Calu3 (cell line): ENCODE measurements around the gene FERMT3. TPM values are rescaled to one million over a fixed set of nuclear protein-coding genes. Genes with fewer than 3 reads are reported as not detected.

Experiments
- BruUV-seq: library from RNA; stranded (reverse); fragments of 400-500 nt; replicated peaks from 2 replicates; lab custom pipeline; 2021; lab: Mats Ljungman, UMichigan
- CTCF ChIA-PET: fragments of 300-600 bp; sonication (Branson Sonifier 250); formaldehyde crosslinking; loops from one replicate; lab custom pipeline; 2022; ENCODE audit warnings: antibody characterized with exemption; lab: Charles Lee
- DNase-seq: peaks from one replicate; pipeline ENCODE4 v3.0.0; 2022
- H3K27ac Mint-ChIP-seq: one replicate; pipeline ENCODE4 v1.8.0; 2022; ENCODE audit warnings: mixed read lengths; ENCODE audit not compliant: unreplicated experiment
- H3K27me3 Mint-ChIP-seq: one replicate; pipeline ENCODE4 v1.8.0; 2022; ENCODE audit warnings: mixed read lengths; ENCODE audit not compliant: unreplicated experiment
- H3K36me3 Mint-ChIP-seq: one replicate; pipeline ENCODE4 v1.8.0; 2022; ENCODE audit warnings: mild to moderate bottlenecking, moderate library complexity, mixed read lengths; ENCODE audit not compliant: insufficient read depth, unreplicated experiment
- H3K4me1 Mint-ChIP-seq: one replicate; pipeline ENCODE4 v1.8.0; 2022; ENCODE audit warnings: mild to moderate bottlenecking, low read depth, mixed read lengths; ENCODE audit not compliant: unreplicated experiment
- H3K4me3 Mint-ChIP-seq: one replicate; pipeline ENCODE4 v1.8.0; 2022; ENCODE audit warnings: mild to moderate bottlenecking, low read depth, moderate library complexity, mixed read lengths; ENCODE audit not compliant: unreplicated experiment
- H3K9me3 Mint-ChIP-seq: one replicate; pipeline ENCODE4 v1.8.0; 2022; ENCODE audit warnings: low read depth, mixed read lengths; ENCODE audit not compliant: unreplicated experiment
- CTCF ChIP-seq: fragments of 200-600 bp; IDR thresholded peaks from one replicate; pipeline ENCODE4 v1.8.0; 2022; ENCODE audit warnings: antibody characterized with exemption; ENCODE audit not compliant: unreplicated experiment
- intact Hi-C: fragments of 100-400 bp; cut with micrococcal nuclease; formaldehyde crosslinking; loops from one replicate; pipeline ENCODE4 v1.10.0; 2022; ENCODE audit not compliant: unreplicated experiment
- total RNA-seq: library from RNA; stranded (reverse); gene quantifications from 2 replicates; pipeline ENCODE4 v1.2.3, GENCODE V29; 2022

Gene FERMT3
- total RNA-seq, 1 experiment from 2014 or later, result 16.6 TPM

- CTCF ChIA-PET, result interaction anchor here (0.6 kb wide), 1 partner anchor 1080 kb away, joined by 8 read pairs; no protein-coding TSS in a partner anchor
- no peak for DNase-seq
- H3K4me1 Mint-ChIP-seq, result peaks cover 9% of the 10 kb centered on the region
- intact Hi-C loops, result no loop called here
- TF ChIP-seq CTCF, result no peak
- peaks cover 90% of the 10 kb centered on the region for H3K36me3 Mint-ChIP-seq
- no peak overlapping the region for H3K4me3 Mint-ChIP-seq
- no peaks in the 10 kb centered on the region for H3K9me3 Mint-ChIP-seq
- no peaks in the 10 kb centered on the region for H3K27me3 Mint-ChIP-seq
- no peak overlapping the region for H3K27ac Mint-ChIP-seq
- no TSS peak for BruUV-seq
Observed at GRCh38 chr11:64219755-64220154, 13.2 kb downstream of the FERMT3 start.

- DNase-seq, result no peak
- intact Hi-C loops, result no loop called here
- TF ChIP-seq CTCF, result no peak
- H3K4me1 Mint-ChIP-seq, result peaks cover 9% of the 10 kb centered on the region
- no TSS peak for BruUV-seq
- no peaks in the 10 kb centered on the region for H3K9me3 Mint-ChIP-seq
- H3K36me3 Mint-ChIP-seq, result peaks cover 90% of the 10 kb centered on the region
- no peak overlapping the region for H3K4me3 Mint-ChIP-seq
- CTCF ChIA-PET, result interaction anchor here (0.6 kb wide), 2 partner anchors 18 to 1080 kb away, joined by 7 to 8 read pairs; no protein-coding TSS in a partner anchor
- H3K27ac Mint-ChIP-seq, result no peak overlapping the region
- no peaks in the 10 kb centered on the region for H3K27me3 Mint-ChIP-seq
Observed at GRCh38 chr11:64220271-64220670, 13.8 kb downstream of the FERMT3 start.

GRCh38 chr11:64220798-64221197 lies 14.3 kb downstream of the FERMT3 start:
- Mint-ChIP-seq H3K9me3 (no peaks in the 10 kb centered on the region), H3K4me1 (peaks cover 9% of the 10 kb centered on the region), H3K27ac (no peak overlapping the region), H3K36me3 (peaks cover 90% of the 10 kb centered on the region), H3K27me3 (no peaks in the 10 kb centered on the region), H3K4me3 (no peak overlapping the region)
- TF ChIP-seq CTCF, result no peak
- no TSS peak for BruUV-seq
- intact Hi-C loops, result no loop called here
- CTCF ChIA-PET, result interaction anchor here (0.6 kb wide), 1 partner anchor 18 kb away, joined by 7 read pairs; no protein-coding TSS in a partner anchor
- no peak for DNase-seq

- intact Hi-C loops, result no loop called here
- CTCF ChIA-PET, result interaction anchor here (0.7 kb wide), 1 partner anchor 15 kb away, joined by 5 read pairs; no protein-coding TSS in a partner anchor
- no TSS peak for BruUV-seq
Observed at GRCh38 chr11:64222651-64223000, 16.1 kb downstream of the FERMT3 start.

More at GRCh38 chr11:64222651-64223000, 16.1 kb downstream of the FERMT3 start:
- Mint-ChIP-seq H3K9me3 (no peaks in the 10 kb centered on the region), H3K4me1 (peaks cover 12% of the 10 kb centered on the region), H3K27me3 (no peaks in the 10 kb centered on the region), H3K4me3 (no peak overlapping the region), H3K27ac (no peak overlapping the region), H3K36me3 (peaks cover 94% of the 10 kb centered on the region)
- DNase-seq, result no peak
- no peak for TF ChIP-seq CTCF
